NCI-H187 (cell line): ENCODE measurements around the gene CWF19L2.
"Not testable (repeated sequence)": the region's sequence is repeated elsewhere in the genome, so short reads cannot be mapped to it uniquely, and the experiment has no call there.

Experiments used
- DNase-seq, 2 experiments: peaks; one replicate each; lab custom pipeline; 2025; lab: John Stamatoyannopoulos, UW

Gene CWF19L2

GRCh38 chr11:107438148-107438547 is 19.5 kb downstream of the CWF19L2 start:
- no peak for DNase-seq

- DNase-seq: no peak
These were observed 27.1 kb downstream of the CWF19L2 start for GRCh38 chr11:107430525-107430924.

- no peak for DNase-seq
These were observed 29.9 kb downstream of the CWF19L2 start for GRCh38 chr11:107427569-107428180.

GRCh38 chr11:107413352-107413751 is 44.3 kb downstream of the CWF19L2 start:
- no peak for DNase-seq

- no peak for DNase-seq
These were observed 48.8 kb downstream of the CWF19L2 start for GRCh38 chr11:107408762-107409211.

- DNase-seq: no peak
These were observed 52.4 kb downstream of the CWF19L2 start for GRCh38 chr11:107405260-107405659.

- not testable (repeated sequence) for DNase-seq
These were observed 56.5 kb downstream of the CWF19L2 start for GRCh38 chr11:107401131-107401530.

- DNase-seq: no peak
These were observed 60.3 kb downstream of the CWF19L2 start for GRCh38 chr11:107397357-107397756.

GRCh38 chr11:107392611-107393010 is 65.0 kb downstream of the CWF19L2 start:
- DNase-seq: no peak

- not testable (repeated sequence) for DNase-seq
These were observed 66.9 kb downstream of the CWF19L2 start for GRCh38 chr11:107390701-107391100.

- no peak for DNase-seq
These were observed 70.0 kb downstream of the CWF19L2 start for GRCh38 chr11:107387666-107388065.

- DNase-seq: no peak
These were observed 72.2 kb downstream of the CWF19L2 start for GRCh38 chr11:107385361-107385981.

GRCh38 chr11:107384144-107384852 is 73.3 kb downstream of the CWF19L2 start:
- DNase-seq: no peak

GRCh38 chr11:107372439-107372838 is 85.2 kb downstream of the CWF19L2 start:
- no peak for DNase-seq

- no peak for DNase-seq
These were observed 87.2 kb downstream of the CWF19L2 start for GRCh38 chr11:107370390-107370789.

- no peak for DNase-seq
These were observed 97.9 kb downstream of the CWF19L2 start for GRCh38 chr11:107359701-107360100.

GRCh38 chr11:107357877-107358276 is 99.7 kb downstream of the CWF19L2 start:
- DNase-seq: no peak

GRCh38 chr11:107354780-107355179 is 102.8 kb downstream of the CWF19L2 start:
- DNase-seq: no peak

GRCh38 chr11:107337917-107338316 is 119.7 kb downstream of the CWF19L2 start:
- no peak for DNase-seq

- no peak for DNase-seq
These were observed 125.9 kb downstream of the CWF19L2 start for GRCh38 chr11:107331728-107332127.

- no peak for DNase-seq
These were observed 128.5 kb downstream of the CWF19L2 start for GRCh38 chr11:107329164-107329563.

GRCh38 chr11:107316426-107316825 is 141.2 kb downstream of the CWF19L2 start:
- no peak for DNase-seq

GRCh38 chr11:107307991-107308390 is 149.6 kb downstream of the CWF19L2 start:
- no peak for DNase-seq
